PFSK-1 (cell line): ENCODE results near the gene ANKRD13B.

Source experiments
- FOXP2 ChIP-seq: optimal IDR thresholded peaks from 2 replicates; pipeline ENCODE3; 2011; ENCODE audit warnings: borderline replicate concordance, control low read depth, inconsistent platforms; ENCODE audit not compliant: insufficient read depth; ENCODE audit errors: extremely low read length, extremely low read depth
- POLR2AphosphoS5 ChIP-seq: IDR thresholded peaks from 2 replicates; pipeline ENCODE4 v1.6.1; 2012; ENCODE audit warnings: low read depth, mild to moderate bottlenecking, control low read depth, low read length, moderate library complexity
- REST ChIP-seq, 2 experiments: IDR thresholded peaks; 2 replicates each; pipeline versions ENCODE4 v1.6.1 to v1.8.0; 2011 to 2012; ENCODE audit warnings: low read depth in 2 of 2, low read length in 2 of 2, control low read depth in 1 of 2, inconsistent platforms in 1 of 2, mild to moderate bottlenecking in 1 of 2, moderate library complexity in 1 of 2; ENCODE audit not compliant: insufficient read depth in 1 of 2
- SIN3A ChIP-seq: IDR thresholded peaks from 2 replicates; pipeline ENCODE4 v1.6.1; 2012; ENCODE audit warnings: mild to moderate bottlenecking, low read length, moderate library complexity, borderline replicate concordance; ENCODE audit not compliant: insufficient read depth
- TAF1 ChIP-seq: IDR thresholded peaks from 2 replicates; pipeline ENCODE4 v1.6.1; 2012; ENCODE audit warnings: low read length, control low read depth, borderline replicate concordance; ENCODE audit not compliant: insufficient read depth

DNA sequence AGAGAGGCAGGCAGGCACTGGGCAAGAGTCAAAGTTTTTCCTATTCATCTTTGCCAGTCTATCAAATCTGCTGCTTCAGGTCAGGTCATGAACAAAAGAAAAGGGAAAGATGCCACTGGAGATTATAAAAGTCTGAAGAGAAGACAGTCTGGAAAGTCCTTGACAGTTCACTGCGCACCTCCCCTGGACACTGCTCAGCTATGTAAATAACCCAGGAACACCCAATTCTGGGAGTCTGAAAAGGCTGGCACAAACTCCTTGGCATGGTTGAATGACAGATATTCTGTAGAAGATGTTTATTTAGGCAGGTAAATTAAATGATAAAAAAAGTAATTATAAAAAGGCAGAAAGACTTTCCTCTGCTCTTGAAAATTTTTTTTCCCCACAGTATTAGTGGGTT lies 35.0 kb downstream of the ANKRD13B start:
- TF ChIP-seq POLR2AphosphoS5 (no peak), REST (IDR thresholded peaks at IDR 0.05; ENCODE audit: insufficient read depth in 1 of 2, low read depth in 2 of 2, low read length in 2 of 2) (no peak), TAF1 (no peak), FOXP2 (no peak), SIN3A (no peak)
